DMS53 treated with DMSO at 0.1 percent for 48 hours (cell line): ENCODE measurements around the gene CTR9.
"Not testable (repeated sequence)": the region's sequence is repeated elsewhere in the genome, so short reads cannot be mapped to it uniquely, and the experiment has no call there.

Experiments
- DNase-seq: peaks from one replicate; lab custom pipeline; 2025; ENCODE audit not compliant: unreplicated experiment; lab: John Stamatoyannopoulos, UW

CTR9 gene

DNA sequence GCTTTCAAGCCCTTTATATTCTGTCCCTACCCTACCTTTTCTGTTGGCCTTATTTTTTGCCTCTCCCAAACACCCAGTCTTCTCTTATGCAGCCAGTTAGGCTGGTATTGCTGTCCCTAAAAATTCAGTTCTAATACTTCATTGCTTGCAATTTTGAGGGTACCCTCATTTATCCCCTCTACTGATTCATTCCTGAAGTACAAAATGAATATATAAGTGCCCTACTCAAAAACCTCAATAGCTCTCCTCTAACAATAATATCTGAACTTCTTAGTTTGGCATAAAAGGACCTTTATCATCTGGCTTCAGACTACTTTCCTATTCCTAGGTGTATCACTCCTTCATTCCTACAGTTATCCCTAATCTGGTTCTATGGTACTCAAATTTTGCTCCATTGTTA is 62.9 kb downstream of the CTR9 start:
- DNase-seq = no peak

DNA sequence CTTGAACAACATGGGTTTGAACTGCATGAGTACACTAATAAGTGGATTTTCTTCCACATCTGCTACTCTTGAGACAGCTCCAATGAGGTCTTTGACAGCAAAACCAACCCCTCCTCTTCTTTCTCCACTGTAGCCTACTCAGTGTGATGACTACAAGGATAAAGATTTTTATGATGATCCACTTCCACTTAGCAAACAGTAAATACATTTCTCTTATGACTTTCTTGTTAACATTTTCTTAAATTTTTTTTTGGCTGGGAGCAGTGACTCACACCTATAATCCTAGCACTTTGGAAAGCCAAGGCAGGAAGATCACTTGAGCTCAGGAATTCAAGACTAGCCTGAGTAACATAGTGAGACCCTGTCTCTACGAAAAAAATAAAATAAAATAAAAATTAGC is 67.5 kb downstream of the CTR9 start:
- peak; percentile 9 for DNase-seq

DNA sequence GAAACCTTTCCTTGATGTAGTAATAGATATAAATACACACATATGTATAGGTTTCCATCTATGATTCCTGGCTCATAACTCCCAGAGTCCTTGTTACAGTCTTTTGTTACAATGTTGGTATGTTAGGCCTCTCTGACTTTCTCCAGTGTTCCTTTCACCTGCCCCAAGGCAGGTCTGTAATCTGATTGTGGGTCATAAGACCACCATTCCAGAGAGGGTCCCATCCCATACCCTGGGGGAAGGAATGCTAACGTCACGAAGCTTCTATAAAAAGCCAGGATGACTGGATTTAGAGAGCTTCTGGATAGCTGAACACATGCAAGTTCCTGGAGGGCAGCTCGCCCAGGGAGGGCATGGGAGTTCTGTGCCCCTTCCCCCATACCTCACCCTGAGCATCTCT is 71.4 kb downstream of the CTR9 start:
- DNase-seq = not testable (repeated sequence)

DNA sequence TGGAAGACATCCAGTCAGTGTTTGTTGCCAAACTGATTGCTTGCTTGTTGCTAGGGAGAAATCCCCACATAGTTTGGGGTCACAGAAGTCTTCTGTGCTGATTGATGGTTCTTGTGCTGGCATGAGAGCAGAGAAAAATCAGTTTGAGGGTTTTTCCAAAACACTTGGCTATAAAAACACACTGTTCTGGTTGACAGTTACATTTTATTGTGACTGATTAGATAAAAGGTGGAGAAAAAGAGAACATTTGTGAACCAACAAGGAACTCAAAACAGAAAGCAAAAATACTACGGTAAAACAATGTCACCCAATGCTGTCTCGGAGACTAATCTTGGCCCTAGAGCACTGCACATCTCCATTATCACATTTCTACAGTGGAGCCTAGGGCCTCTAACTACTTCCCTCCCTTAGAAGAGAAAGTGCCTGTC is 72.1 kb downstream of the CTR9 start:
- no peak for DNase-seq

DNA sequence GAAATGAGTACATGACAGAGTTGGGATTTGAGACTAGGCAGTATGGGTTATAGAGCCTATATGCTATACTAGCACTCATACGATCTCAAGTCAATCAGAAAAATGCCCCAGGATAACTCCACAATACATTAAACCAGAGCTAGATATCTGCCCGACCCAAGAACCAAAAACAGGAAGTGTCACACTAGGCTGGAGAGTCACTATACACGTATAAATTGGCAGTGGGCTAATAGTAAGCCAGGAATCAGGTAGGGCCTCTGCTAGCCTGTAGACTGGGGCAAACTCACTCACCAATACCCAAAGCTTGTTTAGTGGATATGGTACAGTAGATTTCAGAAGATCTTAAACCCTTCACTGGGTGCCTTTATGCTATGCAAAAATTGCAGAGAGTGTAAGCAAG is 73.8 kb downstream of the CTR9 start:
- DNase-seq = no peak

DNA sequence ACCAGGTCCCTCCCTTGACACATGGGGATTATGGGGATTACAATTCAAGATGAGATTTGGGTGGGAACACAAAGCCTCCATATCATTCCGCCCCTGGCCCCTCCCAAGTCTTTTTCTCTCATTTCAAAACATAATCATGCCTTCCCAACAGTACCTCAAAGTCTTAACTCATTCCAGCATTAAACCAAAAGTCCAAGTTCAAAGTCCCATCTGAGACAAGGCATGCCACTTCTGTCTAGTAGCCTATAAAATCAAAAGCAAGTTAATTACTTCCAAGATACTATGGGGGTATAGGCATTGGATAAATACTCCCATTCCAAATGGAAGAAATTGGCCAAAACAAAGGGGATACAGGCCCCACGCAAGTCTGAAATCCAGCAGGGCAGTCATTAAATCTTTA is 77.4 kb downstream of the CTR9 start:
- no peak for DNase-seq

DNA sequence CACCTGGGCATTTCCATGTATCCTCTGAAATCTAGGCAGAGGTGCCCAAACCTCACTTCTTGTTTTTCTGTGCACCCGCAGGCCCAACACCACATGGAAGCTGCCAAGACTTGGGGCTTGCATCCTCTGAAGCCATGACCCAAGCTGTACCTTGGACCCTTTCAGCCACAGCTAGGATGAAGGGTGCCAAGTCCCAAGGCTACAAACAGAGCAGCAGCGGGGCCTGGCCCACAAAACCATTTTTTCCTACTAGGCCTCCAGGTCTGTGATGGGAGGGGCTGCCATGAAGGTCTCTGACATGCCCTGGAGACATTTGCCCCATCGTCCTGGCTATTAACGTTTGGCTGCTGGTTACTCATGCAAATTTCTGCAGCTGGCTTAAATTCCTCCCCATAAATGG is 78.1 kb downstream of the CTR9 start:
- DNase-seq = no peak
